SK-N-SH treated with all-trans-retinoic acid at 6 μM for 48 hours (cell line): ENCODE measurements around the gene TRIM72.

Source experiments
- ATAC-seq: fragments of 200-7000 bp; cut with Tn5 transposase; 3 replicates; pipeline ENCODE4 v1.9.1; 2020; ENCODE audit warnings: mild to moderate bottlenecking, moderate library complexity
- ARNTL ChIP-seq: fragments of 450-650 bp; formaldehyde crosslinking; IDR thresholded peaks from 2 replicates; pipeline ENCODE4 v1.5.0; 2020; ENCODE audit warnings: low read depth, mild to moderate bottlenecking, moderate library complexity, borderline replicate concordance
- BACH2 ChIP-seq: fragments of 250-450 bp; sonication (Bioruptor Pico); IDR thresholded peaks from 2 replicates; pipeline ENCODE4 v1.9.0; 2021; ENCODE audit warnings: mild to moderate bottlenecking, borderline replicate concordance
- CREB5 ChIP-seq: fragments of 250-450 bp; sonication (Bioruptor Pico); IDR thresholded peaks from 2 replicates; pipeline ENCODE4 v1.5.1; 2020; ENCODE audit warnings: low read depth, mild to moderate bottlenecking, moderate library complexity
- CSDC2 ChIP-seq: fragments of 250-450 bp; sonication (Bioruptor Pico); IDR thresholded peaks from 2 replicates; pipeline ENCODE4 v1.5.0; 2020; ENCODE audit warnings: mild to moderate bottlenecking, moderate library complexity
- CSRNP3 ChIP-seq: fragments of 250-450 bp; sonication (Bioruptor Pico); IDR thresholded peaks from 2 replicates; pipeline ENCODE4 v1.5.1; 2021; ENCODE audit warnings: mild to moderate bottlenecking, moderate library complexity
- ESRRG ChIP-seq: fragments of 250-450 bp; sonication (Bioruptor Pico); IDR thresholded peaks from 2 replicates; pipeline ENCODE4 v1.6.1; 2021; ENCODE audit warnings: mild to moderate bottlenecking
- GLIS3 ChIP-seq: fragments of 250-450 bp; sonication (Bioruptor Pico); IDR thresholded peaks from 2 replicates; pipeline ENCODE4 v1.5.0; 2020; ENCODE audit warnings: mild to moderate bottlenecking, moderate library complexity
- OSR1 ChIP-seq: fragments of 250-450 bp; sonication (Bioruptor Pico); IDR thresholded peaks from 2 replicates; pipeline ENCODE4 v1.8.0; 2022; ENCODE audit warnings: moderate library complexity, mild to moderate bottlenecking, inconsistent platforms
- POU6F1 ChIP-seq: fragments of 250-450 bp; sonication (Bioruptor Pico); IDR thresholded peaks from 2 replicates; pipeline ENCODE4 v1.8.0; 2021; ENCODE audit warnings: low read depth, mild to moderate bottlenecking, moderate library complexity, borderline replicate concordance
- PPARA ChIP-seq: fragments of 250-450 bp; sonication (Bioruptor Pico); IDR thresholded peaks from 2 replicates; pipeline ENCODE4 v1.5.0; 2020; ENCODE audit warnings: mild to moderate bottlenecking, borderline replicate concordance
- RARB ChIP-seq: fragments of 250-450 bp; sonication (Bioruptor Pico); IDR thresholded peaks from 2 replicates; pipeline ENCODE4 v1.8.0; 2021; ENCODE audit warnings: mild to moderate bottlenecking, moderate library complexity
- SNAI2 ChIP-seq: fragments of 250-450 bp; sonication (Bioruptor Pico); IDR thresholded peaks from 2 replicates; pipeline ENCODE4 v1.5.0; 2020; ENCODE audit warnings: mild to moderate bottlenecking, moderate library complexity
- TCF4 ChIP-seq: fragments of 250-450 bp; sonication (Bioruptor Pico); IDR thresholded peaks from 2 replicates; pipeline ENCODE4 v1.8.0; 2021; ENCODE audit warnings: mild to moderate bottlenecking, moderate library complexity, borderline replicate concordance
- ZC3H10 ChIP-seq: fragments of 250-450 bp; sonication (Bioruptor Pico); IDR thresholded peaks from 2 replicates; pipeline ENCODE4 v1.5.1; 2021; ENCODE audit warnings: mild to moderate bottlenecking, moderate library complexity
- ZFP3 ChIP-seq: fragments of 250-450 bp; sonication (Bioruptor Pico); IDR thresholded peaks from 2 replicates; pipeline ENCODE4 v1.5.0; 2020; ENCODE audit warnings: mild to moderate bottlenecking, moderate library complexity
- ZFP30 ChIP-seq: fragments of 450-650 bp; formaldehyde crosslinking; IDR thresholded peaks from 2 replicates; pipeline ENCODE4 v1.5.0; 2022; ENCODE audit warnings: mild to moderate bottlenecking, moderate library complexity
- ZNF565 ChIP-seq: fragments of 450-650 bp; formaldehyde crosslinking; conservative IDR thresholded peaks from 2 replicates; pipeline ENCODE4 v1.5.0; 2020; ENCODE audit warnings: low read depth, mild to moderate bottlenecking, moderate library complexity
- ZNF70 ChIP-seq: fragments of 450-650 bp; formaldehyde crosslinking; IDR thresholded peaks from 2 replicates; pipeline ENCODE4 v1.5.0; 2020; ENCODE audit warnings: mild to moderate bottlenecking, moderate library complexity
- ZNF8 ChIP-seq: fragments of 450-650 bp; formaldehyde crosslinking; IDR thresholded peaks from 2 replicates; pipeline ENCODE4 v1.5.0; 2020; ENCODE audit warnings: mild to moderate bottlenecking, moderate library complexity
- TF ChIP-seq, protein P1 (sequence below): fragments of 250-450 bp; sonication (Bioruptor Pico); IDR thresholded peaks from 2 replicates; pipeline ENCODE4 v1.5.0; 2020; ENCODE audit warnings: mild to moderate bottlenecking, moderate library complexity

The TRIM72 gene

DNA sequence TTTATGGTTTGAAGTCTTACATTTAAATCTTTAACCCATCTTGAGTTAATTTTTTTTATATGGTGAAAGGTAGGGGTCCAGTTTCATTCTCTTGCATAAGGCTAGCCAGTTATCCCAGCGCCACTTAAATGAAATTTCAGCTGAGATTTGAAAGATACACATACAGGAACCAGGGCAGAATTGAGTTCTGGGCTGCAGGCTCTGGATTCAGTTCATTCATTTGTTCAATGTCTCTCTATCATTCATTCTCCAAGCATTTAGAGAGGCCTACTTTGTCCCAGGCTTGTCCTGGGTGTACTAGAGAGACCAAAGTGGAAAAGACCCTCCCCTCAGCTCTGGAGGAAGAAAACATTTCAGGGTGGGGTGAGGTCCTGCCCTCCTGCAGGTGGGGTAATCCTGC lies 577 bp upstream of the TRIM72 start:
- TF ChIP-seq ZNF8 (CRISPR knock-in tag) (no peak), POU6F1 (no peak), CSRNP3 (CRISPR knock-in tag) (no peak), TCF4 (CRISPR knock-in tag) (no peak), ZFP30 (CRISPR knock-in tag) (no peak), ZNF565 (CRISPR knock-in tag) (no peak)
- no peak for ATAC-seq

GRCh38 chr16:31214708-31215286 lies 878 bp downstream of the TRIM72 start:
- peak; percentile 39 for ATAC-seq
- TF ChIP-seq ZFP3, result no peak
- no peak for TF ChIP-seq SNAI2 (CRISPR knock-in tag)
- TF ChIP-seq RARB (CRISPR knock-in tag), result no peak
- no peak for TF ChIP-seq ZNF565 (CRISPR knock-in tag)
- TF ChIP-seq CREB5, result no peak
- no peak for TF ChIP-seq OSR1 (CRISPR knock-in tag)
- no peak for TF ChIP-seq ZC3H10 (CRISPR knock-in tag)
- no peak for TF ChIP-seq ZNF70 (CRISPR knock-in tag)
- TF ChIP-seq POU6F1, result no peak
- TF ChIP-seq ZNF8 (CRISPR knock-in tag), result no peak
- TF ChIP-seq CSRNP3 (CRISPR knock-in tag), result no peak
- TF ChIP-seq ARNTL (CRISPR knock-in tag), result no peak
- no peak for TF ChIP-seq PPARA (CRISPR knock-in tag)
- no peak for TF ChIP-seq GLIS3 (CRISPR knock-in tag)
- TF ChIP-seq, protein P1, sequence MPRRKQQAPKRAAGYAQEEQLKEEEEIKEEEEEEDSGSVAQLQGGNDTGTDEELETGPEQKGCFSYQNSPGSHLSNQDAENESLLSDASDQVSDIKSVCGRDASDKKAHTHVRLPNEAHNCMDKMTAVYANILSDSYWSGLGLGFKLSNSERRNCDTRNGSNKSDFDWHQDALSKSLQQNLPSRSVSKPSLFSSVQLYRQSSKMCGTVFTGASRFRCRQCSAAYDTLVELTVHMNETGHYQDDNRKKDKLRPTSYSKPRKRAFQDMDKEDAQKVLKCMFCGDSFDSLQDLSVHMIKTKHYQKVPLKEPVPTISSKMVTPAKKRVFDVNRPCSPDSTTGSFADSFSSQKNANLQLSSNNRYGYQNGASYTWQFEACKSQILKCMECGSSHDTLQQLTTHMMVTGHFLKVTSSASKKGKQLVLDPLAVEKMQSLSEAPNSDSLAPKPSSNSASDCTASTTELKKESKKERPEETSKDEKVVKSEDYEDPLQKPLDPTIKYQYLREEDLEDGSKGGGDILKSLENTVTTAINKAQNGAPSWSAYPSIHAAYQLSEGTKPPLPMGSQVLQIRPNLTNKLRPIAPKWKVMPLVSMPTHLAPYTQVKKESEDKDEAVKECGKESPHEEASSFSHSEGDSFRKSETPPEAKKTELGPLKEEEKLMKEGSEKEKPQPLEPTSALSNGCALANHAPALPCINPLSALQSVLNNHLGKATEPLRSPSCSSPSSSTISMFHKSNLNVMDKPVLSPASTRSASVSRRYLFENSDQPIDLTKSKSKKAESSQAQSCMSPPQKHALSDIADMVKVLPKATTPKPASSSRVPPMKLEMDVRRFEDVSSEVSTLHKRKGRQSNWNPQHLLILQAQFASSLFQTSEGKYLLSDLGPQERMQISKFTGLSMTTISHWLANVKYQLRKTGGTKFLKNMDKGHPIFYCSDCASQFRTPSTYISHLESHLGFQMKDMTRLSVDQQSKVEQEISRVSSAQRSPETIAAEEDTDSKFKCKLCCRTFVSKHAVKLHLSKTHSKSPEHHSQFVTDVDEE (CRISPR knock-in tag), result no peak

GRCh38 chr16:31215287-31216162 lies 1.6 kb downstream of the TRIM72 start:
- peak; percentile 85 for ATAC-seq
- TF ChIP-seq ZNF565 (CRISPR knock-in tag) (no peak), BACH2 (CRISPR knock-in tag) (no peak), ARNTL (CRISPR knock-in tag) (no peak), PPARA (CRISPR knock-in tag) (no peak), ZNF70 (CRISPR knock-in tag) (no peak), CSDC2 (CRISPR knock-in tag) (no peak), ZNF8 (CRISPR knock-in tag) (no peak), CREB5 (no peak), GLIS3 (CRISPR knock-in tag) (no peak), ZFP30 (CRISPR knock-in tag) (no peak), ESRRG (CRISPR knock-in tag) (no peak)
- TF ChIP-seq, protein P1 (CRISPR knock-in tag), result no peak
